Hippocampal formation (tissue), 2 donors: Measurements from ENCODE around the gene RPS28.
"Not testable (repeated sequence)": the region's sequence is repeated elsewhere in the genome, so short reads cannot be mapped to it uniquely, and the experiment has no call there.

Experiments
- DNase-seq, 2 donors: peaks; one replicate each; lab custom pipeline; 2025; lab: John Stamatoyannopoulos, UW

RPS28 gene

DNA sequence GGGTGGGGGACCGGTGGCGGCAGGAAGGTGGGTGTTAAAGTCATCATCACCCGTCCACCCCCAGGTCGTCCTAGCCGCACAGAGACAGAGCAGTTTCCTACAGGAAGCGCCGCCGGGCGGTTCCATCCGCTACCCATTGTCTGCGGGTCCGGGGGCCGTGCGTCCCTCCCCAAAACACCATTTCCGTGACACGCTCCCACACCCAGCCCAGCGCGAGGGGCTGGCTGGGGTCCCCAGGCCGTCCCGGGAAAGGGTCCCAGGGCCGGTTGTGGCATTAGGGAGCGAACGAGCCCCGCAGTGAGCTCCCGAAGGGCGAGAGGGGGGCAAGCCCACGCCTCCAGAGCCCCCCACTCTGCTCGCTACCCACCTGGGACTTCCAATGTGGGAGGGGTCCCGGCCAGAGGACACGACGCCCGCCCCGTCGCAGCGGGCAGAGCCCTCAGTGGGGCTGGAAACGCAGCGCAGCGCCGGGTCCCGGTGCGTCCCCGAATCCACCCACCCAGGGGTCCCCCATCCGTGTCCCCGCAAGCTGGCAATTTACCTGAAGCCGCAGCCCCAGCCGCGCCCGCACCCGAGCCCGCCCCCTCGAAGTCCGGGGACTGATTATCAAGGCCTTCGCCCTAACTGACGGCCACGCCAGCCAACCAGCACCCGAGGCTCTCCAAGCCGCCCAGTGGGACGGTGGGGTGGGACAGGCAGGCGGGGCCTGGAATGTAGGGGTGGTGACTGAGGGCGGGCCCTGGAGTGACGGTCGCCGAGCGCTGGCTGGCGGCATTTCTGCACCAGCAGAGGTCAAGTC, 21.6 kb downstream of the RPS28 start, which contains the start of gene KANK3:
Gene KANK3 (minus strand): TSS at position 579 of the 799 bp plus-strand sequence. CDS start 5,434 bp downstream, outside the sequence.
- DNase-seq, result peak; percentile 76 to 83

DNA sequence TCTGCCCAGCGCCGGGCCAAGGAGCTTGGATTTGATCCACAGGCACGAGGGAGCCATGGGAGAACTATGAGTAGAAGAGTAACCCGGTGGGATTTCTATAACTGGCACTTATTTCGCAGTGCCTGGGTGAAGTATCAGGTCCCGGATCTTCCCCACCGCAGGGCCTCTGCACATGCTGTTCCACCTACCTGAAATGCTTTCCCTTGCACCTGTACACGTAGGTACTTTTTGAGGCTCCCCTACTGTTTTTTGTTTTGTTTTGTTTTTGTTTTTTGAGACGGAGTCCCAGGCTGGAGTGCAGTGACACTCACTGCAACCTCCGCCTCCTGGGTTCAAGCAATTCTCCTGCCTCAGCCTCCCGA, 22.2 kb downstream of the RPS28 start:
- DNase-seq, result no peak

DNA sequence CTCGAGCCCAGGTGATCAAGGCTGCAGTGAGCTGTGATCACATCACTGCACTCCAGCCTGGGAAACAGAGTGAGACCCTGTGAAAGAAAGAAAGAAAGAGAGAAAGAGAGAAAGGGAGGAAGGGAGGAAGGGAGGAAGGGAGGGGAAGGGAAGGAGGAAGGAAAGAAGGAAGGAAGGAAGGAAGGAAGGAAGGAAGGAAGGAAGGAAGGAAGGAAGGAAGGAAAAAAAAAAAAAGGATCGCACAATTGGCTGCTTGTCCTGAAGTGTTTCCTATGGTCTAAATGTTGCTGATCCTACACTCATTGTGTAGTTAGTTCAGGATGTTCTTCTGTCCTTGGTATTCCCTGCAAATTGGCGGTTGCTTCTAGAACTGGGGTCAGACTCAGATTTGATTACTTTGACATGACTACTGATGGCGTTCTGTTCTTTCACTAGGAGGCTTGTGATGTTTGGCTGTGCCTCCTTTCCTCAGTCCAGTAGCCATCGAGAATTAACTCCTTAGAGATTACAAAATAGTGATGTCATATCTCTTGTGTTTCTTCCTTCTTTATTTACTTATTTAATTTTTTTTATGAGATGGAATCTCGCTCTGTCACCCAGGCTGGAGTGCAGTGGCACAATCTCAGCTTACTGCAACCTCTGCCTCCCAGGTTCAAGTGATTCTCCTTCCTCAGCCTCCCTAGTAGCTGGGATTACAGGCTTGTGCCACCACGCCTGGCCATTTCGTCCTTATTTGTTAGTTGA, 28.5 kb downstream of the RPS28 start:
- DNase-seq, result not testable (repeated sequence)

DNA sequence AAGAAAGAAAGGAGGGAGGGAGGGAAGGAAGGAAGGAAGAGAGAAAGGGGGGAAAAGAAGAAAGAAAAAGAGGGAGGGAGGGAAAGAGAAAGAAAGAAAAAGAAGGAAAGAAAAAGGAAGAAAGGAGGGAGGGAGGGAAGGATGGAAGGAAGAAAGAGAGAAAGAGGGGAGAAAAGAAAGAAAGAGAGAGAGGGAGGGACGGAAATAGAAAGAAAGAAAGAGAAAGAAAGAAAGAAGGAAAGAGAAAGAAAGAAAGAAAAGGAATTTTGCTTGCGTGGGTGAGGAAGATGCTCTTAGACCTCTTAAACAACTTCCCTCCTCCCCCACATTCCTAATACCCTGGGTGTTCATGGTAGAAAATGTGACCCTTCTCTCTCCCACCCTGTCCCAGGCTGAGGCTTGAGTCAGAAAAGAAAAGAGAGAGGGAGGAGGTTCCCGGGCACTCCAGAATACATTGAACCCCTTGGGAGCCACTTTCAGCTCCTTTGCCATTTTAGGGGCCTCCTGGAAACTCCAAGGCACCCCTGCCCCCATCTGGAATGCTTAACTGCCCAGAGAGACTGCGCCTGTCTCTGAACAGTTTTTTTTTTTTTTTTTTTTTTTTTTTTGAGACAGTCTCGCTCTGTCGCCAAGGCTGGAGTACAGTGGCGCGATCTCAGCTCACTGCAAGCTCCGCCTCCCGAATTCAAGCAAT, 31.0 kb downstream of the RPS28 start:
- DNase-seq, result no peak

DNA sequence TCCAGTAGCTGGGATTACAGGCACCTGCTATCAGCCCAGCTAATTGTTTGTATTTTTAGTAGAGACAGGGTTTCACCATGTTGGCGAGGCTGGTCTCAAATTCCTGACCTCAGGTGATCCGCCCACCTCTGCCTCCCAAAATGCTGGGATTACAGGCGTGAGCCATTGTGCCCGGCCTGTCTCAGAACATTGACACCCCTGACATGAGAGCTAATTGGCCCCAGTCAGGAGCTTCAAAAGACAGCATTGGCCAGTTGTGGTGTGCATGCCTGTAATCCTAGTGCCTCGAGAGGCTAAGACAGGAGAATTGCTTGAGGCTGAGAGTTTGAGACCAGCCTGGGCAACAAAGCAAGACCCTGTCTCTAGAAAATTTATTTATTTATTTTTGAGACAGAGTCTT, 31.5 kb downstream of the RPS28 start:
- DNase-seq, result not testable (repeated sequence)

DNA sequence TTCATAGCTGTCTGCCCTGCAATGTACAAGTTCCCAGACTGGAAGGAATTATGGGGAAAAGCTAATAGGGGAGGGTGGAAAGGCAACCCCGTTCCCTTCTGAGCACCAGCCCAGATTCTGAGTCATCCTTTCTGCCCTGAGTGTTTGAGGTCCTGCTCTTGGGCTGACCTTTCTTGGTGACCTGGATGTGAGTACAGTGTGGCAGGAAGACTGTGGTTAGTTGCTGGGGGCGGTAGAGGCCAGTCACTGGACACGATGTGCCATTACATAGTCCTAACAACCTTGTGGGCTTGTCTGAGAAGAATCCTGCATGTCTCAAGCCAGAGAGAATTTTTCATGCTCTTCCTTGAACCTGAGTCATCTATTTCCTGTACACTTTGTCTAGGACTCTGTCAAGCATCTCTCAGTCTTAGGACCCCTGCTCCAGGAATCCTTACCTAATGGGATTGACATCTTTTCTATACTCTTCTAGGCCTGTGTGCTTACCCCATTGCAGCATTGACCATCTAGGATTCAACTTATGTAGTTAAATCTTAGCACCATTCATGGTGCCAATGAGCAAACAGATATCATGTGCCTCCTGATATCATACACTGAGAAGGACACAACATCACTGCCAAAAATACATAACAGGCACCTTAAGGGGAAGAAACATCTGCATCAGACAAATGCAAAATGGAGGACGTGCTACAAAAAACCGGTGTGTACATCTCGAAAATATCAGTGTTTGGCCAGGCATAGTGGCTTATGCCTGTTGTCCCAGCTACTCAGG, 34.5 kb downstream of the RPS28 start:
- no peak for DNase-seq

DNA sequence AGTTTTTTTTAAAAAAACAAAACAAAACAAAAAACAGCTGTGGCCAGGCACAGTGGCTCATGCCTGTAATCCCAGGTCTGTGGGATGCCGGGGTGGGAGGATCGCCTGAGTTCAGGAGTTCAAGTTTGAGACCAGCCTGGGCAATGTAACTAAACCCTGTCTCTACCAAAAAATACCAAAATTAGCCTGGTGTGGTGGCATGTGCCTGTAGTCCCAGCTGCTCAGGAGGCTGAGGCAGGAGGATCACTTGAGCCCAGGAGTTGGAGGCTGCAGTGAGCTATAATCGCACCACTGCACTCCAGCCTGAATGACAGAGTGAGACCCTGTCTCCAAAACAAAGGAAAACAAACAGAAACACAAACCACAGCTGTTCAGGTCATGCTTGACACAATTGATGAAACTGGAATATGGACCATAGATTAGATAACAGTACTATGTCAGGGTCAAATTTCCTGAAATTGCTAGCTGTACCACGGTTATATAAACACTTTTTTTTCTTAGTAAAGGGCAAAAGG, 35.8 kb downstream of the RPS28 start:
- no peak for DNase-seq

DNA sequence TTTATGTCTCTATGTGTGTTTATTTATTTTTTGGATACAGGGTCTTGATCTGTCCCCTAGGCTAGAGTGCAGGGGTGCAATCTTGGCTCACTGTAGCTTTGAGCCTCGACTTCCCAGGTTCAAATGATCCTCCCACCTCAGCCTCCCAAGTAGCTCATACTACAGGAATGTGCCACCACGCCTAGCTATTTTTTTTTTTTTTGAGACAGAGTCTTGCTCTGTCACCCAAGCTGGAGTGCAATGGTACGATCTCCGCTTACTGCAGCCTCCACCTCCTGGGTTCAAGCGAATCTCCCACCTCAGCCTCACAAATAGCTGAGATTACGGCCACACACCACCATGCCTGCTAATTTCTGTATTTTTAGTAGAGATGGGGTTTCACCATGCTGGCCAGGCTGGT, 37.7 kb downstream of the RPS28 start:
- DNase-seq, result no peak

DNA sequence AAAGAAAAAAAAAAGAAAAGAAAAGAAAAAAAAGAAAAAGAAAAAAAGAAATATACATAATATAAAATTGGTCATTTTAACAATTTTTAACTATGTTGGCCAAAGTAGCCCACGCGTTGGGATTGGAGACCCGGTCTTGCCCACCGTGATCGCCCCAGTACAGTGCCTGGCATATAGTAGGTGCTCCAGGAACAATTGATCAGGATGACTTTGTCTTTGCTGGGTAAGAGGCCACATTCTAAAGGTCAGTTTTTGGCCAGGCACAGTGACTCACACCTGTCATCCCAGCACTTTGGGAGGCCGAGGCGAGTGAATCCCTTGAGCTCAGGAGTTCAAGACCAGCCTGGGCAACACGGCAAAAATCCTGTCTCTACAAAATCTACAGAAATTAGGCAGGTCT, 38.9 kb downstream of the RPS28 start:
- no peak for DNase-seq

DNA sequence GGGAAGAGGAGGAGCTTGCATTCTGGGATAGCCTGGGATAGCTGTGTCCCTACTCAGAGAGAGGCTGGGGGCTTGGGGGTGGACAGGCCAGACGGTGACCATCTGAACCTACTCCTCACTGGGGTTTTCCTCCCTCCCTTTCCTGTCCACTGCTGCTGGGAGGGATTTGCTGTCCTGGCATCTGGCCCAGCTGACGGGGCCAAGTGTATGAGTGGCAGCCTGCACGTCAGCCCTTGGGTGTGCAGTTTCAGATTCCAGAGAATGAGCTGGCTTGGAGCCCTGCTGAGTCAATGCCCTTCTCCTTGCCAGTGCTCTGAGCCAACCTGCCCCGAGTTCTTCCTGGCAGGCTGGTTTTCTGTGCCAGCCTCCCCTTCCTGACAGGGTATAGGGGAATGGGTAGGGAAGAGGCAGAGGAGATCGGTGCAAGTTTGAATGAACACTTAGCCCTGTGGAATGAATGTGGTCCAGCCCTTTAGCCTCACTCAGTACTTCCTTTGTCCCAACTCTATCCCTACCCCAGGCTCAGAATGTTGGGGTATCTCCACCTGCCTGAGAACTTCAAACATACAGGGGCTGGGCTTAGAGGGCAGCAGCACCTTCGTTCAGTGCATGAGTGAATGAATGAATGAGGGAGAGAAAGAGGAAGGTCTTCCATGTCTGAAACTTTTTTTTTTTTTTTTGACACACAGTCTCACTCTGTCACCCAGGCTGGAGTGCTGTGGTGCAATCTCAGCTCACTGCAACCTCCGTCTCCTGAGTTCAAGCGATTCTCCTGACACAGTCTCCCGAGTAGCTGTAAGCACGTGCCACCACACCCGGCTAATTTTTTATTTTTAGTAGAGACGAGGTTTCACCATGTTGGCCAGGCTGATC, 40.9 kb downstream of the RPS28 start:
- DNase-seq, result peak; percentile 56 to 70

DNA sequence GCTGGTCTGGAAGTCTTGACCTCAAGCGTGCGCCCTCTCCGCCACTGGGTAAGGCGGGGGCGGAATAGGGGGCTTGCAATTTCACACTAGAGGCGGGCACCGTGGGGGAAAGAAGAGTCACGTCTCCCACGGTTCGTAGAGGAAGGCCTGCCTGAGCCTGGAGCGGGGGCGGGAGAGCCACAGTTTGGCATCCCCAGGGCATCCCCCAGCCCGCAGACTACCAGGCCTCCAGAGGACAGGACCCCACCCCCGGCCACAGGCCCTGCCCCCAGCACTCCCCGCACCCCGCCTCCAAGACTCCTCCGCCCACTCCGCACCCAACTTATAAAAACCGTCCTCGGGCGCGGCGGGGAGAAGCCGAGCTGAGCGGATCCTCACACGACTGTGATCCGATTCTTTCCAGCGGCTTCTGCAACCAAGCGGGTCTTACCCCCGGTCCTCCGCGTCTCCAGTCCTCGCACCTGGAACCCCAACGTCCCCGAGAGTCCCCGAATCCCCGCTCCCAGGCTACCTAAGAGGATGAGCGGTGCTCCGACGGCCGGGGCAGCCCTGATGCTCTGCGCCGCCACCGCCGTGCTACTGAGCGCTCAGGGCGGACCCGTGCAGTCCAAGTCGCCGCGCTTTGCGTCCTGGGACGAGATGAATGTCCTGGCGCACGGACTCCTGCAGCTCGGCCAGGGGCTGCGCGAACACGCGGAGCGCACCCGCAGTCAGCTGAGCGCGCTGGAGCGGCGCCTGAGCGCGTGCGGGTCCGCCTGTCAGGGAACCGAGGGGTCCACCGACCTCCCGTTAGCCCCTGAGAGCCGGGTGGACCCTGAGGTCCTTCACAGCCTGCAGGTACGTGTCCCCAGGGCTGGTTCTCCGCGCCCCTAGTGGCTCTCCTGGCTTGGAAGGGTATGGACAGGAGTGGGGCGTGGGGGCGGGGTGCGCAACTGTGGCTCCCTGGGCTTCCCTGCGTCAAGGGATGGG, 42.8 kb downstream of the RPS28 start, which contains the start of gene ANGPTL4:
Gene ANGPTL4 (plus strand): TSS at position 353 of the 969 bp plus-strand sequence. CDS start 167 bp downstream, at position 520.
- DNase-seq, result peak; percentile 47 to 50

DNA sequence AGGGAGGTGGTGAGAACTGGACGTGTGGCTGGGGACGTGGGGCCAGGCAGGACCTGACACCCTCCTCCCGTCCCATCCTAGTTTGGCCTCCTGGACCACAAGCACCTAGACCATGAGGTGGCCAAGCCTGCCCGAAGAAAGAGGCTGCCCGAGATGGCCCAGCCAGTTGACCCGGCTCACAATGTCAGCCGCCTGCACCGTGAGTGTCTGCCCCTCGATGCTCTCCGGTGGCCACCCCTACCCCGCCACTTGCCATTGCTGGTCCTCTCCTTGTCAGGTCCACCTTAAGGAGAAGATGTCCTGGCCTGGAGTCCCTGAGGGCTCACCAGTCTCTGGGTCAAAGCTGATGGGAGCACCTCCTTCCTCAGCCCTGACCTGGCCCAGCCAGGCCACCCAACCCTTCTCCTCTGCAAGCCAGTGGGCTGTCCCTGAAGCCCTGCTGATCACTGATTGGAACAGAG, 44.9 kb downstream of the RPS28 start:
- DNase-seq, result no peak

DNA sequence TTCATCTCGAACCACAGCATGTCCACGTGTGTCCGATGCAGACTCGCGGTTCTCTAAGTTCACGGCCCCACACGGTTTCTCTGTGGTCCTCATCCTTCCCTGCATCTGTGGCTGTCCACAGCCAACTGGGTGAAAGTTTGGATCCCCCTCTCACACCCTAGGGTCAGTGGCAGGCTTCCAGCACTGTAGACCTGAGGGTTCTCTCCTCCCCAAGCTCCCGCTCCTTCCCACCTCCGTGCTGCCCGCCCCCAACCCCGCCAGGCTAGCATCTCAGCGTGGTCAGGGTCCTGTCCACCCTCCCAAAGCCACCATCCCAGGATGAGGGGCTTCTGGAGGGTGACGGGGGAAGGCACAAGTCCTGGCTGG, 45.6 kb downstream of the RPS28 start:
- DNase-seq, result peak; percentile 55 to 66

DNA sequence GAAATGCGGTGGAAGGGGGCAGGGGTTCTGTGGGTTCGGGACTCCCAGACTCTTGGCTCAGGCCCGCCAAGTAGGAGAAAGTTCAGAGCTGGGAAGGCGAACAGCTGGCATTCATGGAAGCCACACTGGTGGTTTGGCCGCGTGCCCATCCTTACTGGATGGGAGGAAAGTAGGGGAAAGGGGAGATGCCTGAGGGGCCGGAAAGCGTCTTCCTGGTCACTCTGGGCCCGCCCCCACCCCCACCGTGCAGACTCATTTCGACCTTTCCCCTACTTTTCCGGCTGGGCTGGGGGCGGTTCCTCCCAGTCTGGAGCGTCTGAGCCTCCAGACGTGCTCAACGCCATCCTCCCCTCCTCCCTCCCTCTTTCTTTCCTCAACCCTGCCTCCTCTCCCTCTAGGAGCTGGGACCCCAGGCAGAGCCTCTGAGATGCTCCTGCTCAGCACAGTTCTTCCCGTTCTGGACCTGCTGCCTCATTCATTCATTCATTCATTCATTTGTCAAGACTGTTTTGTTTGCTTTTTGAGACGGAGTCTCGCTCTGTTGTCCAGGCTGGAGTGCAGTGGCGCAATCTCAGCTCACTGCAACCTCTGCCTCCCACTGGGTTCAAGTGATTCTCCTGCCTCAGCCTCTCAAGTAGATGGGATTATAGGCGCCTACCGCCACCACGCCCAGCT, 46.2 kb downstream of the RPS28 start:
- peak; percentile 66 to 70 for DNase-seq

DNA sequence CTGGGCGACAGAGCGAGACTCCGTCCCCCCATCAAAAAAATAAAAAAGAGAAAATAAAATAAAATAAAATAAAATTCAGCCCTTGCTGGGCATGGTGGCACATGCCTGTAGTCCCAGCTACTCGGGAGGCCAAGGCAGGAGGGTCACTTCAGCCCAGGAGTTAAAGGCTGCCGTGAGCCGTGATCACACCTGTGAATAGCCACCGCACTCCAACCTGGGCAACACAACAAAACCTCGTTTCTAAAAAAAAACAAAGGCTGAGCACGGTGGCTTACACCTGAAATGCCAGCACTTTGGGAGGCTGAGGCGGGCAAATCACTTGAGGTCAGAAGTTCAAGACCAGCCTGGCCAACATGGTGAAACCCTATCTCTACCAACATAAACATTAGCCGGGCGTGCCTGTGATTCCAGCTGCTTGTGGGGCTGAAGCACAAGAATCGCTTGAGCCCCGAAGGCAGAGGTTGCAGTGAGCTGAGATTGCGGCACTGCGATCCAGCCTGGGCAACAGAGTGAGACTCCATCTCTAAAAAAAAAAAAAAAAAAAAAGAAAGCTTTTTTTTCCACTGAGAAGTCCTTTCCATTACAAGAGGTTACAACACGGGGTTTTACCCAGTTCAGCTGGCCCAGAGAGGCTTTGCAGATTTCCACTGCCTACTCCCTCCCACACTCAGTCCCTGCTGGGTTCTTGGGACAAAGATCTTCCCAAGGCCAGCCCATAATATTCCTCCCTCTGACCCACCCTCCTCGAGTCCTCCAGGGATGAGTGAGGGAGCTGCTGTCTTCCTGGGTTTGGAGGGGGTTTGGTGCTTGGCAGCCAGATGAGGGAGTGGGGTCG, 49.1 kb downstream of the RPS28 start:
- DNase-seq, result no peak

DNA sequence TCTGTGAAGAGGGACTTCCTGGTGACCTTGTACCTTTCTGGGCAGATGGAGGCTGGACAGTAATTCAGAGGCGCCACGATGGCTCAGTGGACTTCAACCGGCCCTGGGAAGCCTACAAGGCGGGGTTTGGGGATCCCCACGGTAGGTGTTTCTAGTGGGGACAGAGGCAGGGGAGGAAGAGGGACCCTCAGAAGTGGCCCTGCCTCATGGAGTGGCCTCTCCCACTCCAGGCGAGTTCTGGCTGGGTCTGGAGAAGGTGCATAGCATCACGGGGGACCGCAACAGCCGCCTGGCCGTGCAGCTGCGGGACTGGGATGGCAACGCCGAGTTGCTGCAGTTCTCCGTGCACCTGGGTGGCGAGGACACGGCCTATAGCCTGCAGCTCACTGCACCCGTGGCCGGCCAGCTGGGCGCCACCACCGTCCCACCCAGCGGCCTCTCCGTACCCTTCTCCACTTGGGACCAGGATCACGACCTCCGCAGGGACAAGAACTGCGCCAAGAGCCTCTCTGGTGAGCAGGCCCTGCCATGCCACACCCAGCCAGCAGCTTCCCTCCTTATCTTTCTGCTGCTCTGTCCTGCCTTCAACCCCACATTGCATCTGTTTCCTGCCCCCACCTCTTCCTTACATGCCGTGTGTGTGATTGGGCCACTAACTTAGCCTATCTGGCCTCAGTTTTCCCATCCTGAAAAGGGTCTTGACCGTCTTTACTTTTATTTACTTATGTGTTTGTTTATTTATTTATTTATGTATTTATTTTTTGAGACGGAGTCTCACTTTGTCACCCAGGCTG, 49.9 kb downstream of the RPS28 start:
- no peak for DNase-seq
